Measurements from ENCODE around the gene OPA3. TPM values are rescaled to one million over a fixed set of nuclear protein-coding genes. Genes with fewer than 3 reads are reported as not detected.

The OPA3 gene
- total and polyA plus RNA-seq, 10 of the 15 experiments (the other 5 are each of a cell fraction or from before 2014, with no cell fraction given) = 2.2 to 24.3 (median 13.3) TPM

DNA sequence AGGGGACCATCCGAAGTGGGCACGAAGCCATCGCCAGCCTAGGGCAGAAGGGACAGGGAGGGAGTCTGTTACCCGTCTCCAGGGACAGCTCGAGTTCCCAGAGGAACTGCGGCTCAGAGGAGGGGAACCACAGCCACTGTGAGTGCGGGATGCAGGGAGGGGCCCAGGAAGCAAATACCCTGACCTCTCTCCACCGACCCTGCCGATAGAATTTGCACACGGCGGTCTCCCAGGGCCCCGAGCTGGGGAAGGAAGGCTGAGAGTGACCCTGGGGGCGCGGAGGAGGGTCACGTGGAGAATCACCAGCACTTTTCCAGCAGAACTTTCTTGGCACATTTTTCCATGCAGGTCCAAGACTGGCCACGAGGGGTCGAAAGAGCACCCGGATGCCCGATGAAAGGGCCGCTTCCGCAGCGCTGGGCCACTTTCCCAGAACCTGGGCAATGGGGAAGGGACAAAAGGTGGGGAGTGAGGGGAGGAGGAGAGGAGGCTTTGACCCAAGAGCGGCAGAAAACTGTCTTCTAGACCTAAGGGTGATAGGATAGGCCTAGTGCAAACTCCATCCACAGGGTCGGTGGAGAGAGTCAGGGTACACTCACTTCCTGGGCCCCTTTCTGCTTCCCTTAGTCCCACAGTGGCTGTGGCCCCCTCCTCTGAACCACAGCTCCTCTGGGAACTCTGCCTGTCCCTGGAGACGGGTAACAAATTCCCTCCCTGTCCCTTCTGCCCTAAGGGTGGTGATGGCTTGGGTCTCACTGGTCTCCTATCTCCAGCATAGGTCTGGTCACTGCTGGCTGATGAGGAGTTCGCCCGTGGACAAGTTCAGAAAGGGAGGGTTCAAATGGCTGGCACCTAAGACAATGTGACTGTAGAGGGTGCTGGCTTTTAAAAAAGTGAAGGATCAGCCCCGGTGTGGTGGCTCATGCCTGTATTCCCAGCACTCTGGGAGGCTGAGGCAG lies 22.7 kb upstream of the OPA3 start (continued):
- TF ChIP-seq, protein P1, sequence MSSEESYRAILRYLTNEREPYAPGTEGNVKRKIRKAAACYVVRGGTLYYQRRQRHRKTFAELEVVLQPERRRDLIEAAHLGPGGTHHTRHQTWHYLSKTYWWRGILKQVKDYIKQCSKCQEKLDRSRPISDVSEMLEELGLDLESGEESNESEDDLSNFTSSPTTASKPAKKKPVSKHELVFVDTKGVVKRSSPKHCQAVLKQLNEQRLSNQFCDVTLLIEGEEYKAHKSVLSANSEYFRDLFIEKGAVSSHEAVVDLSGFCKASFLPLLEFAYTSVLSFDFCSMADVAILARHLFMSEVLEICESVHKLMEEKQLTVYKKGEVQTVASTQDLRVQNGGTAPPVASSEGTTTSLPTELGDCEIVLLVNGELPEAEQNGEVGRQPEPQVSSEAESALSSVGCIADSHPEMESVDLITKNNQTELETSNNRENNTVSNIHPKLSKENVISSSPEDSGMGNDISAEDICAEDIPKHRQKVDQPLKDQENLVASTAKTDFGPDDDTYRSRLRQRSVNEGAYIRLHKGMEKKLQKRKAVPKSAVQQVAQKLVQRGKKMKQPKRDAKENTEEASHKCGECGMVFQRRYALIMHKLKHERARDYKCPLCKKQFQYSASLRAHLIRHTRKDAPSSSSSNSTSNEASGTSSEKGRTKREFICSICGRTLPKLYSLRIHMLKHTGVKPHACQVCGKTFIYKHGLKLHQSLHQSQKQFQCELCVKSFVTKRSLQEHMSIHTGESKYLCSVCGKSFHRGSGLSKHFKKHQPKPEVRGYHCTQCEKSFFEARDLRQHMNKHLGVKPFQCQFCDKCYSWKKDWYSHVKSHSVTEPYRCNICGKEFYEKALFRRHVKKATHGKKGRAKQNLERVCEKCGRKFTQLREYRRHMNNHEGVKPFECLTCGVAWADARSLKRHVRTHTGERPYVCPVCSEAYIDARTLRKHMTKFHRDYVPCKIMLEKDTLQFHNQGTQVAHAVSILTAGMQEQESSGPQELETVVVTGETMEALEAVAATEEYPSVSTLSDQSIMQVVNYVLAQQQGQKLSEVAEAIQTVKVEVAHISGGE (CRISPR knock-in tag; IDR thresholded peaks at IDR 0.05) = no peak
- TF ChIP-seq ETV6 (conservative IDR thresholded peaks at IDR 0.05 in 1 of 2, IDR thresholded peaks at IDR 0.05 in 1 of 2; ENCODE audit: borderline replicate concordance in 1 of 2, low read depth in 1 of 2) = no peak
- TF ChIP-seq POU2F2 (IDR thresholded peaks at IDR 0.05; ENCODE audit: borderline replicate concordance, low read depth, low read length) = no peak
- no peak for TF ChIP-seq SMAD5 (IDR thresholded peaks at IDR 0.05; ENCODE audit: low read depth)
- TF ChIP-seq RCOR1 (conservative IDR thresholded peaks at IDR 0.05; ENCODE audit: low read depth, low read length) = no peak
- TF ChIP-seq NRF1 (conservative IDR thresholded peaks at IDR 0.05; ENCODE audit: low read depth, low read length) = no peak
- no peak; the same call in 1 of the 2 replicates for TF ChIP-seq POLR2AphosphoS2 (IDR thresholded peaks at IDR 0.05; ENCODE audit: low read depth, low read length)
- TF ChIP-seq YBX1 (IDR thresholded peaks at IDR 0.05) = no peak
- TF ChIP-seq MXI1 (IDR thresholded peaks at IDR 0.05; ENCODE audit: low read depth, low read length) = no peak
- TF ChIP-seq, protein P2, sequence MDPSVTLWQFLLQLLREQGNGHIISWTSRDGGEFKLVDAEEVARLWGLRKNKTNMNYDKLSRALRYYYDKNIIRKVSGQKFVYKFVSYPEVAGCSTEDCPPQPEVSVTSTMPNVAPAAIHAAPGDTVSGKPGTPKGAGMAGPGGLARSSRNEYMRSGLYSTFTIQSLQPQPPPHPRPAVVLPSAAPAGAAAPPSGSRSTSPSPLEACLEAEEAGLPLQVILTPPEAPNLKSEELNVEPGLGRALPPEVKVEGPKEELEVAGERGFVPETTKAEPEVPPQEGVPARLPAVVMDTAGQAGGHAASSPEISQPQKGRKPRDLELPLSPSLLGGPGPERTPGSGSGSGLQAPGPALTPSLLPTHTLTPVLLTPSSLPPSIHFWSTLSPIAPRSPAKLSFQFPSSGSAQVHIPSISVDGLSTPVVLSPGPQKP (IDR thresholded peaks at IDR 0.05; ENCODE audit: low read depth, low read length) = no peak
- TF ChIP-seq, protein P3, sequence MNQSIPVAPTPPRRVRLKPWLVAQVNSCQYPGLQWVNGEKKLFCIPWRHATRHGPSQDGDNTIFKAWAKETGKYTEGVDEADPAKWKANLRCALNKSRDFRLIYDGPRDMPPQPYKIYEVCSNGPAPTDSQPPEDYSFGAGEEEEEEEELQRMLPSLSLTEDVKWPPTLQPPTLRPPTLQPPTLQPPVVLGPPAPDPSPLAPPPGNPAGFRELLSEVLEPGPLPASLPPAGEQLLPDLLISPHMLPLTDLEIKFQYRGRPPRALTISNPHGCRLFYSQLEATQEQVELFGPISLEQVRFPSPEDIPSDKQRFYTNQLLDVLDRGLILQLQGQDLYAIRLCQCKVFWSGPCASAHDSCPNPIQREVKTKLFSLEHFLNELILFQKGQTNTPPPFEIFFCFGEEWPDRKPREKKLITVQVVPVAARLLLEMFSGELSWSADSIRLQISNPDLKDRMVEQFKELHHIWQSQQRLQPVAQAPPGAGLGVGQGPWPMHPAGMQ (IDR thresholded peaks at IDR 0.05; ENCODE audit: borderline replicate concordance) = no peak
- no peak for TF ChIP-seq CBX5 (IDR thresholded peaks at IDR 0.05; ENCODE audit: low read depth)
- TF ChIP-seq, protein P4, sequence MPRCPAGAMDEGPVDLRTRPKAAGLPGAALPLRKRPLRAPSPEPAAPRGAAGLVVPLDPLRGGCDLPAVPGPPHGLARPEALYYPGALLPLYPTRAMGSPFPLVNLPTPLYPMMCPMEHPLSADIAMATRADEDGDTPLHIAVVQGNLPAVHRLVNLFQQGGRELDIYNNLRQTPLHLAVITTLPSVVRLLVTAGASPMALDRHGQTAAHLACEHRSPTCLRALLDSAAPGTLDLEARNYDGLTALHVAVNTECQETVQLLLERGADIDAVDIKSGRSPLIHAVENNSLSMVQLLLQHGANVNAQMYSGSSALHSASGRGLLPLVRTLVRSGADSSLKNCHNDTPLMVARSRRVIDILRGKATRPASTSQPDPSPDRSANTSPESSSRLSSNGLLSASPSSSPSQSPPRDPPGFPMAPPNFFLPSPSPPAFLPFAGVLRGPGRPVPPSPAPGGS (IDR thresholded peaks at IDR 0.05; ENCODE audit: borderline replicate concordance, insufficient read depth, low read depth, low read length, poor library complexity, severe bottlenecking) = no peak
- no peak for TF ChIP-seq WRNIP1 (IDR thresholded peaks at IDR 0.05; ENCODE audit: borderline replicate concordance, low read depth, low read length)
- no peak for TF ChIP-seq NR2C2 (IDR thresholded peaks at IDR 0.05; ENCODE audit: borderline replicate concordance, control insufficient read depth, insufficient read length, low read depth)
- no peak for TF ChIP-seq MEF2A (IDR thresholded peaks at IDR 0.05; ENCODE audit: insufficient read depth, low read depth, low read length)

All from GM12878 (cell line).